Measurements from ENCODE around the gene DNAI4. TPM values are rescaled to one million over a fixed set of nuclear protein-coding genes. Genes with fewer than 3 reads are reported as not detected.

DNAI4 gene
- total RNA-seq, 1 experiment from 2014 or later, result 4.9 TPM

- BruUV-seq (replicated peaks), result no TSS peak
- CTCF ChIA-PET, result no interaction called here
- intact Hi-C loops (cut with micrococcal nuclease; ENCODE audit: unreplicated experiment), result no loop called here
- Histone ChIP-seq H3K36me3 (ENCODE audit: insufficient read depth, low read length, poor library complexity, severe bottlenecking) (no peaks in the 10 kb centered on the region), H3K4me1 (ENCODE audit: insufficient read depth, low read length, poor library complexity, severe bottlenecking) (no peaks in the 10 kb centered on the region), H3K9me3 (ENCODE audit: low read depth, low read length, poor library complexity, severe bottlenecking) (no peaks in the 10 kb centered on the region), H3K4me3 (ENCODE audit: low read depth, low read length, poor library complexity, severe bottlenecking) (no peak overlapping the region), H3K27ac (ENCODE audit: low read depth, low read length, poor library complexity, severe bottlenecking) (no peak overlapping the region), H3K27me3 (replicated peaks; ENCODE audit: insufficient read depth, low read depth, low read length, poor library complexity) (no peaks in the 10 kb centered on the region)
- TF ChIP-seq EZH2 (IDR thresholded peaks at IDR 0.05; ENCODE audit: borderline replicate concordance, low read depth, low read length, poor library complexity, severe bottlenecking) (no peak), CTCF (conservative IDR thresholded peaks at IDR 0.05; ENCODE audit: low read depth, low read length) (no peak)
- DNase-seq (ENCODE audit: low spot score), result no peak
- POLR2A ChIA-PET (ENCODE audit: low non-redundant PET), result no interaction called here
Measured at GRCh38 chr1:66867501-66867900, 57.2 kb downstream of the DNAI4 start.

GRCh38 chr1:66860529-66860928, 64.1 kb downstream of the DNAI4 start:
- Histone ChIP-seq H3K4me1 (ENCODE audit: insufficient read depth, low read length, poor library complexity, severe bottlenecking) (no peaks in the 10 kb centered on the region), H3K4me3 (ENCODE audit: low read depth, low read length, poor library complexity, severe bottlenecking) (no peak overlapping the region), H3K9me3 (ENCODE audit: low read depth, low read length, poor library complexity, severe bottlenecking) (no peaks in the 10 kb centered on the region), H3K27me3 (replicated peaks; ENCODE audit: insufficient read depth, low read depth, low read length, poor library complexity) (no peaks in the 10 kb centered on the region), H3K36me3 (ENCODE audit: insufficient read depth, low read length, poor library complexity, severe bottlenecking) (no peaks in the 10 kb centered on the region), H3K27ac (ENCODE audit: low read depth, low read length, poor library complexity, severe bottlenecking) (no peak overlapping the region)
- DNase-seq (ENCODE audit: low spot score), result no peak
- ChIA-PET CTCF (no interaction called here), POLR2A (ENCODE audit: low non-redundant PET) (no interaction called here)
- no TSS peak for BruUV-seq (replicated peaks)
- TF ChIP-seq EZH2 (IDR thresholded peaks at IDR 0.05; ENCODE audit: borderline replicate concordance, low read depth, low read length, poor library complexity, severe bottlenecking) (no peak), CTCF (conservative IDR thresholded peaks at IDR 0.05; ENCODE audit: low read depth, low read length) (no peak)
- intact Hi-C loops (cut with micrococcal nuclease; ENCODE audit: unreplicated experiment), result no loop called here

GRCh38 chr1:66853379-66853778, 71.3 kb downstream of the DNAI4 start:
- no peaks in the 10 kb centered on the region for H3K4me1 ChIP-seq (ENCODE audit: insufficient read depth, low read length, poor library complexity, severe bottlenecking)
- intact Hi-C loops (cut with micrococcal nuclease; ENCODE audit: unreplicated experiment), result no loop called here
- H3K4me3 ChIP-seq (ENCODE audit: low read depth, low read length, poor library complexity, severe bottlenecking), result no peak overlapping the region
- no peak overlapping the region for H3K27ac ChIP-seq (ENCODE audit: low read depth, low read length, poor library complexity, severe bottlenecking)
- DNase-seq (ENCODE audit: low spot score), result no peak
- no peaks in the 10 kb centered on the region for H3K27me3 ChIP-seq (replicated peaks; ENCODE audit: insufficient read depth, low read depth, low read length, poor library complexity)
- no peaks in the 10 kb centered on the region for H3K9me3 ChIP-seq (ENCODE audit: low read depth, low read length, poor library complexity, severe bottlenecking)
- ChIA-PET POLR2A (ENCODE audit: low non-redundant PET) (no interaction called here), CTCF (no interaction called here)
- no TSS peak for BruUV-seq (replicated peaks)
- TF ChIP-seq CTCF (conservative IDR thresholded peaks at IDR 0.05; ENCODE audit: low read depth, low read length) (no peak), EZH2 (IDR thresholded peaks at IDR 0.05; ENCODE audit: borderline replicate concordance, low read depth, low read length, poor library complexity, severe bottlenecking) (no peak)
- no peaks in the 10 kb centered on the region for H3K36me3 ChIP-seq (ENCODE audit: insufficient read depth, low read length, poor library complexity, severe bottlenecking)
